SK-N-SH (cell line): ENCODE measurements around the gene THEM4. TPM values are rescaled to one million over a fixed set of nuclear protein-coding genes. Genes with fewer than 3 reads are reported as not detected.

ENCODE experiments used
- CTCF ChIA-PET: fragments of 300-600, 350-600 bp; formaldehyde crosslinking; extraction: SDS; loops from one replicate; lab custom pipeline; 2021; lab: Yijun Ruan, JAX
- POLR2A ChIA-PET: fragments of 350-600 bp; sonication (Branson Sonifier 250); formaldehyde crosslinking; extraction: SDS; loops from one replicate; lab custom pipeline; 2020; ENCODE audit warnings: antibody characterized with exemption, inconsistent platforms; lab: Yijun Ruan, JAX
- DNase-seq: peaks from one replicate; pipeline ENCODE4 v3.0.0; 2012
- H2AFZ ChIP-seq: fragments of 200-600 bp; sonication (generic); 2 replicates; pipeline ENCODE4 v1.8.1; 2016; ENCODE audit warnings: antibody characterized with exemption, mild to moderate bottlenecking, low read depth
- H3F3A ChIP-seq: fragments of 200-600 bp; sonication (generic); replicated peaks from 2 replicates; pipeline ENCODE3; 2016; ENCODE audit warnings: antibody characterized with exemption, mild to moderate bottlenecking; ENCODE audit not compliant: insufficient read depth
- H3K27ac ChIP-seq, 2 experiments: fragments of 200-500 bp in 1 of 2; fragments of 200-600 bp in 1 of 2; sonication (Bioruptor generic) in 1 of 2; sonication (generic), shearing (Covaris generic) in 1 of 2; 2 replicates each; pipeline versions ENCODE4 v1.5.1 to v1.6.1; 2014 to 2016; ENCODE audit warnings: low read depth in 2 of 2, inconsistent platforms in 1 of 2, low read length in 1 of 2, mild to moderate bottlenecking in 1 of 2, mixed read lengths in 1 of 2
- H3K27me3 ChIP-seq: fragments of 200-600 bp; sonication (generic), shearing (Covaris generic); 2 replicates; pipeline ENCODE4 v1.6.1; 2016; ENCODE audit warnings: mixed run types; ENCODE audit not compliant: insufficient read depth
- H3K36me3 ChIP-seq, 2 experiments: fragments of 200-500 bp in 1 of 2; fragments of 200-600 bp in 1 of 2; sonication (Bioruptor generic) in 1 of 2; sonication (generic) in 1 of 2; replicated peaks in 1 of 2; 2 replicates each; pipeline versions ENCODE3 to v1.5.1; 2014 to 2016; ENCODE audit warnings: low read length in 1 of 2, mild to moderate bottlenecking in 1 of 2; ENCODE audit not compliant: insufficient read depth in 2 of 2, control insufficient read depth in 1 of 2
- H3K4me1 ChIP-seq, 2 experiments: fragments of 200-500 bp in 1 of 2; fragments of 200-600 bp in 1 of 2; sonication (Bioruptor generic) in 1 of 2; sonication (generic), shearing (Covaris generic) in 1 of 2; 2 replicates each; pipeline versions ENCODE4 v1.5.1 to v1.6.1; 2014 to 2016; ENCODE audit warnings: low read depth in 1 of 2, low read length in 1 of 2, mixed run types in 1 of 2; ENCODE audit not compliant: insufficient read depth in 2 of 2, control insufficient read depth in 1 of 2
- H3K4me2 ChIP-seq: fragments of 200-600 bp; sonication (generic), shearing (Covaris generic); 2 replicates; pipeline ENCODE4 v1.6.1; 2017; ENCODE audit warnings: mixed run types
- H3K4me3 ChIP-seq, 2 experiments: fragments of 200-500 bp in 1 of 2; fragments of 200-600 bp in 1 of 2; sonication (Bioruptor generic) in 1 of 2; sonication (generic), shearing (Covaris generic) in 1 of 2; 2 replicates each; pipeline versions ENCODE4 v1.5.1 to v1.8.1; 2014 to 2016; ENCODE audit warnings: low read depth in 2 of 2, inconsistent platforms in 1 of 2, low read length in 1 of 2, mild to moderate bottlenecking in 1 of 2, mixed read lengths in 1 of 2, moderate library complexity in 1 of 2
- H3K79me2 ChIP-seq: fragments of 200-600 bp; sonication (generic); 2 replicates; pipeline ENCODE4 v1.8.1; 2017; ENCODE audit warnings: mild to moderate bottlenecking; ENCODE audit not compliant: insufficient read depth
- H3K9ac ChIP-seq: fragments of 200-600 bp; sonication (generic); 2 replicates; pipeline ENCODE4 v1.6.1; 2017; ENCODE audit warnings: mixed run types
- H3K9me2 ChIP-seq: fragments of 200-600 bp; sonication (generic); 2 replicates; pipeline ENCODE4 v1.6.1; 2017; ENCODE audit warnings: mixed run types
- H3K9me3 ChIP-seq: fragments of 200-600 bp; sonication (generic); 2 replicates; pipeline ENCODE4 v1.6.1; 2017; ENCODE audit warnings: mixed run types, mild to moderate bottlenecking, moderate library complexity
- H4K20me1 ChIP-seq: fragments of 200-600 bp; sonication (generic); 2 replicates; pipeline ENCODE4 v1.6.1; 2017; ENCODE audit warnings: mild to moderate bottlenecking, mixed run types; ENCODE audit not compliant: insufficient read depth
- CHD2 ChIP-seq: fragments of 150-350 bp; IDR thresholded peaks from 2 replicates; pipeline ENCODE4 v1.6.1; 2018; ENCODE audit warnings: low read length; ENCODE audit not compliant: partially characterized antibody
- ELF1 ChIP-seq: IDR thresholded peaks from 2 replicates; pipeline ENCODE4 v1.4.0; 2012
- EP300 ChIP-seq, 2 experiments: IDR thresholded peaks; 2 replicates each; pipeline versions ENCODE4 v1.4.0 to v1.6.1; 2012; ENCODE audit warnings: borderline replicate concordance in 1 of 2, low read depth in 1 of 2, low read length in 1 of 2
- EZH2phosphoT487 ChIP-seq: fragments of 200-600 bp; sonication (generic); IDR thresholded peaks from 2 replicates; pipeline ENCODE4 v1.6.1; 2017; ENCODE audit warnings: low read depth, mixed run types, mild to moderate bottlenecking, antibody characterized with exemption, moderate library complexity, borderline replicate concordance
- FOSL2 ChIP-seq: IDR thresholded peaks from 2 replicates; pipeline ENCODE4 v1.4.0; 2012; ENCODE audit warnings: low read depth, mild to moderate bottlenecking, moderate library complexity, borderline replicate concordance
- FOXM1 ChIP-seq: IDR thresholded peaks from 2 replicates; pipeline ENCODE4 v1.4.0; 2012; ENCODE audit warnings: low read depth, mild to moderate bottlenecking
- MXI1 ChIP-seq: IDR thresholded peaks from 2 replicates; pipeline ENCODE4 v1.6.1; 2012; ENCODE audit warnings: mild to moderate bottlenecking, low read depth, low read length, improper control_type of control experiment
- NFIC ChIP-seq: IDR thresholded peaks from 2 replicates; pipeline ENCODE4 v1.4.0; 2012; ENCODE audit warnings: borderline replicate concordance
- NRF1 ChIP-seq: IDR thresholded peaks from 2 replicates; pipeline ENCODE4 v1.6.1; 2012; ENCODE audit warnings: low read depth, mild to moderate bottlenecking, low read length
- SIN3A ChIP-seq: IDR thresholded peaks from 2 replicates; pipeline ENCODE4 v1.6.1; 2012; ENCODE audit warnings: low read depth, mild to moderate bottlenecking, low read length, moderate library complexity, borderline replicate concordance
- TAF1 ChIP-seq: IDR thresholded peaks from 2 replicates; pipeline ENCODE4 v1.6.1; 2012; ENCODE audit warnings: low read depth, mild to moderate bottlenecking, low read length, moderate library complexity, borderline replicate concordance
- WGBS: methylation state at CpG from one replicate; pipeline ENCODE4 v1.1.6; 2017; ENCODE audit warnings: low lambda C conversion rate; 5-methylcytosine and 5-hydroxymethylcytosine counted together
- polyA plus RNA-seq, 3 experiments: library from polyadenylated mRNA; depleted of rRNA; stranded (reverse); fragments of >200 nt; gene quantifications; 2 replicates each; pipeline ENCODE4 v1.2.3, GENCODE V29; 2012
- TF ChIP-seq, protein P1 (sequence below): fragments of 150-350 bp; IDR thresholded peaks from 2 replicates; pipeline ENCODE4 v1.6.1; 2017; ENCODE audit warnings: antibody characterized with exemption, low read length, low read depth, borderline replicate concordance
- TF ChIP-seq, protein P2 (sequence below): IDR thresholded peaks from 2 replicates; pipeline ENCODE4 v1.4.0; 2012; ENCODE audit warnings: low read depth, borderline replicate concordance
- TF ChIP-seq, protein P3 (sequence below): IDR thresholded peaks from 2 replicates; pipeline ENCODE4 v1.6.1; 2012; ENCODE audit warnings: mild to moderate bottlenecking, low read depth, low read length, moderate library complexity
- TF ChIP-seq, protein P4 (sequence below): IDR thresholded peaks from 2 replicates; pipeline ENCODE4; 2012
- TF ChIP-seq, protein P5 (sequence below): IDR thresholded peaks from 2 replicates; pipeline ENCODE4 v1.4.0; 2012; ENCODE audit warnings: low read depth, borderline replicate concordance

THEM4 gene
- polyA plus RNA-seq, 1 of the 3 experiments (the other 2 are of a cell fraction): 10.1 TPM

DNA sequence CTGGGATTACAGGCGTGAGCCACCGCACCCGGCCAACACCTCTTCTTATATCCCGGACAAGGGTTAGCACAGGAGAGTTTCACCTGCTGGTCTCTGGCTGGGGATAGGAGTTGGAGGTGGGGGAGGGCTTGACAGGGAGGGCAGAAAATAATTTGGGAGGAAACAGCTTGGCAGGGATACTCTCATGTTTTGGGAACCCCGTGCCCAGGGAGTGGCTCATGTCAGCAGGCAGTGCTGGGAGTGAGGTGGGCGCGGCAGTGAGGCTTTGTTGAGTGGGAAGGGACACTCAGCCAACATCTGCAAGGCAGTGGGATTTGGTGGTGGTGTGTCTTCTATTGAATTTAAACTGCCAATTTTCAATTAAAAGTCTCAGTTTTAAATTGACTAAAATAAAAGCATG lies 54.7 kb downstream of the THEM4 start:
- WGBS: 86% methylated on average over 7 of the region's 7 CpGs
- Histone ChIP-seq H2AFZ (no peak overlapping the region), H4K20me1 (no peaks in the 10 kb centered on the region), H3K36me3 (no peaks in the 10 kb centered on the region), H3K27ac (no peak overlapping the region), H3F3A (no peaks in the 10 kb centered on the region), H3K4me2 (no peak overlapping the region), H3K79me2 (no peaks in the 10 kb centered on the region), H3K27me3 (peaks cover 5% of the 10 kb centered on the region; the same call in 1 of the 2 replicates), H3K9me3 (no peaks in the 10 kb centered on the region), H3K4me1 (peaks cover 0 to 22% of the 10 kb centered on the region in 2 experiments; a peak in 1 of 4 replicates), H3K4me3 (no peak overlapping the region), H3K9ac (no peak overlapping the region), H3K9me2 (no peaks in the 10 kb centered on the region)
- no peak for DNase-seq
- POLR2A ChIA-PET: no interaction called here
- TF ChIP-seq ELF1 (no peak), EP300 (IDR thresholded peaks at IDR 0.05; ENCODE audit: borderline replicate concordance in 1 of 2, low read depth in 1 of 2, low read length in 1 of 2) (no peak), EZH2phosphoT487 (no peak), TAF1 (no peak), NFIC (no peak), NRF1 (no peak), SIN3A (no peak), MXI1 (no peak)
- TF ChIP-seq, protein P1, sequence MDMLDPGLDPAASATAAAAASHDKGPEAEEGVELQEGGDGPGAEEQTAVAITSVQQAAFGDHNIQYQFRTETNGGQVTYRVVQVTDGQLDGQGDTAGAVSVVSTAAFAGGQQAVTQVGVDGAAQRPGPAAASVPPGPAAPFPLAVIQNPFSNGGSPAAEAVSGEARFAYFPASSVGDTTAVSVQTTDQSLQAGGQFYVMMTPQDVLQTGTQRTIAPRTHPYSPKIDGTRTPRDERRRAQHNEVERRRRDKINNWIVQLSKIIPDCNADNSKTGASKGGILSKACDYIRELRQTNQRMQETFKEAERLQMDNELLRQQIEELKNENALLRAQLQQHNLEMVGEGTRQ: no peak
- CTCF ChIA-PET: no interaction called here

DNA sequence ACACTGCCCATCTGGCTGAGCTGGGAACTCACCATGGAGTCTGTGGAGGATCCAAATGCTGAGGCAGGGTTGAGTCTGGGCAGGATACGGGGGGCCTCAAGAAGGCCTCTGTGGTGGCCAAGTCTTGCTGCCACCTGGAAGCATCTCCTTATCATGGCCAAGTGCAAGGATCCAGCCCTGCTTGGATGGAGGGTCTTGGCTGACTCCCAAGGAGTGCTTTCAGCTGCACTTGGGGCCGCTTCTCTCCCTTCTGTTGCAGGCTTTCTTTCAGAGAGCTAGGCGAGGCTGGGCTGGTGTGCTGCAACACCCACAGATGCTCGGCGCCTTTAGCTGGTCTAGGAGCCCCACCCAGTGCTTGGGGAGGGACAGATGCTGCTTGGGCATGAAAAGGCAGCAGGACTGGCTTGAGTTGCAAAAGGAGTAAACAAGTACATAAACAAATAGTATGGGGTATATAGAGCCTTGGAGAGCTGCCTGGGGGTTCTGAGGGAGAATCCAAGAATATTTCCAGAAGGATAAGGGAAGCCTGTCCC lies 55.8 kb downstream of the THEM4 start, which contains the start of gene THEM5:
TSS of gene THEM5 (minus strand) at position 302 of the 533 bp plus-strand sequence. CDS start at position 155, 147 bp downstream.
- POLR2A ChIA-PET: no interaction called here
- H3K4me1 ChIP-seq: peaks cover 0 to 31% of the 10 kb centered on the region in 2 experiments; a peak in 1 of 4 replicates
- CTCF ChIA-PET: interaction anchor here (0.9 to 1.2 kb wide), 2 partner anchors 17 to 148 kb away, joined by 3 to 5 read pairs; no protein-coding TSS in a partner anchor
- H3K27ac ChIP-seq: no peak within 1 kb of the TSS
- no peak within 1 kb of the TSS for H2AFZ ChIP-seq
- no peak within 1 kb of the TSS for H3K4me2 ChIP-seq
- H3K79me2 ChIP-seq: no peaks in the 10 kb centered on the region
- H3K9me3 ChIP-seq: no peaks in the 10 kb centered on the region
- H3K27me3 ChIP-seq: peaks cover 5% of the 10 kb centered on the region; the same call in 1 of the 2 replicates
- H3F3A ChIP-seq: no peaks in the 10 kb centered on the region
- no peaks in the 10 kb centered on the region for H4K20me1 ChIP-seq
- 54% methylated on average over 2 of the region's 5 CpGs for WGBS
- H3K9me2 ChIP-seq: no peaks in the 10 kb centered on the region
- H3K9ac ChIP-seq: no peak within 1 kb of the TSS
- no peak within 1 kb of the TSS for H3K4me3 ChIP-seq
- no peaks in the 10 kb centered on the region for H3K36me3 ChIP-seq
- DNase-seq: no peak
- TF ChIP-seq FOXM1 (no peak), CHD2 (no peak), FOSL2 (no peak), NRF1 (no peak), SIN3A (no peak), EZH2phosphoT487 (no peak), MXI1 (no peak)
- TF ChIP-seq, protein P2, sequence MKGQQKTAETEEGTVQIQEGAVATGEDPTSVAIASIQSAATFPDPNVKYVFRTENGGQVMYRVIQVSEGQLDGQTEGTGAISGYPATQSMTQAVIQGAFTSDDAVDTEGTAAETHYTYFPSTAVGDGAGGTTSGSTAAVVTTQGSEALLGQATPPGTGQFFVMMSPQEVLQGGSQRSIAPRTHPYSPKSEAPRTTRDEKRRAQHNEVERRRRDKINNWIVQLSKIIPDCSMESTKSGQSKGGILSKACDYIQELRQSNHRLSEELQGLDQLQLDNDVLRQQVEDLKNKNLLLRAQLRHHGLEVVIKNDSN: no peak
- TF ChIP-seq, protein P3, sequence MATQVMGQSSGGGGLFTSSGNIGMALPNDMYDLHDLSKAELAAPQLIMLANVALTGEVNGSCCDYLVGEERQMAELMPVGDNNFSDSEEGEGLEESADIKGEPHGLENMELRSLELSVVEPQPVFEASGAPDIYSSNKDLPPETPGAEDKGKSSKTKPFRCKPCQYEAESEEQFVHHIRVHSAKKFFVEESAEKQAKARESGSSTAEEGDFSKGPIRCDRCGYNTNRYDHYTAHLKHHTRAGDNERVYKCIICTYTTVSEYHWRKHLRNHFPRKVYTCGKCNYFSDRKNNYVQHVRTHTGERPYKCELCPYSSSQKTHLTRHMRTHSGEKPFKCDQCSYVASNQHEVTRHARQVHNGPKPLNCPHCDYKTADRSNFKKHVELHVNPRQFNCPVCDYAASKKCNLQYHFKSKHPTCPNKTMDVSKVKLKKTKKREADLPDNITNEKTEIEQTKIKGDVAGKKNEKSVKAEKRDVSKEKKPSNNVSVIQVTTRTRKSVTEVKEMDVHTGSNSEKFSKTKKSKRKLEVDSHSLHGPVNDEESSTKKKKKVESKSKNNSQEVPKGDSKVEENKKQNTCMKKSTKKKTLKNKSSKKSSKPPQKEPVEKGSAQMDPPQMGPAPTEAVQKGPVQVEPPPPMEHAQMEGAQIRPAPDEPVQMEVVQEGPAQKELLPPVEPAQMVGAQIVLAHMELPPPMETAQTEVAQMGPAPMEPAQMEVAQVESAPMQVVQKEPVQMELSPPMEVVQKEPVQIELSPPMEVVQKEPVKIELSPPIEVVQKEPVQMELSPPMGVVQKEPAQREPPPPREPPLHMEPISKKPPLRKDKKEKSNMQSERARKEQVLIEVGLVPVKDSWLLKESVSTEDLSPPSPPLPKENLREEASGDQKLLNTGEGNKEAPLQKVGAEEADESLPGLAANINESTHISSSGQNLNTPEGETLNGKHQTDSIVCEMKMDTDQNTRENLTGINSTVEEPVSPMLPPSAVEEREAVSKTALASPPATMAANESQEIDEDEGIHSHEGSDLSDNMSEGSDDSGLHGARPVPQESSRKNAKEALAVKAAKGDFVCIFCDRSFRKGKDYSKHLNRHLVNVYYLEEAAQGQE: no peak
- TF ChIP-seq, protein P4, sequence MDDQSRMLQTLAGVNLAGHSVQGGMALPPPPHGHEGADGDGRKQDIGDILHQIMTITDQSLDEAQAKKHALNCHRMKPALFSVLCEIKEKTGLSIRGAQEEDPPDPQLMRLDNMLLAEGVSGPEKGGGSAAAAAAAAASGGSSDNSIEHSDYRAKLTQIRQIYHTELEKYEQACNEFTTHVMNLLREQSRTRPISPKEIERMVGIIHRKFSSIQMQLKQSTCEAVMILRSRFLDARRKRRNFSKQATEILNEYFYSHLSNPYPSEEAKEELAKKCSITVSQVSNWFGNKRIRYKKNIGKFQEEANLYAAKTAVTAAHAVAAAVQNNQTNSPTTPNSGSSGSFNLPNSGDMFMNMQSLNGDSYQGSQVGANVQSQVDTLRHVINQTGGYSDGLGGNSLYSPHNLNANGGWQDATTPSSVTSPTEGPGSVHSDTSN: no peak
- TF ChIP-seq, protein P5, sequence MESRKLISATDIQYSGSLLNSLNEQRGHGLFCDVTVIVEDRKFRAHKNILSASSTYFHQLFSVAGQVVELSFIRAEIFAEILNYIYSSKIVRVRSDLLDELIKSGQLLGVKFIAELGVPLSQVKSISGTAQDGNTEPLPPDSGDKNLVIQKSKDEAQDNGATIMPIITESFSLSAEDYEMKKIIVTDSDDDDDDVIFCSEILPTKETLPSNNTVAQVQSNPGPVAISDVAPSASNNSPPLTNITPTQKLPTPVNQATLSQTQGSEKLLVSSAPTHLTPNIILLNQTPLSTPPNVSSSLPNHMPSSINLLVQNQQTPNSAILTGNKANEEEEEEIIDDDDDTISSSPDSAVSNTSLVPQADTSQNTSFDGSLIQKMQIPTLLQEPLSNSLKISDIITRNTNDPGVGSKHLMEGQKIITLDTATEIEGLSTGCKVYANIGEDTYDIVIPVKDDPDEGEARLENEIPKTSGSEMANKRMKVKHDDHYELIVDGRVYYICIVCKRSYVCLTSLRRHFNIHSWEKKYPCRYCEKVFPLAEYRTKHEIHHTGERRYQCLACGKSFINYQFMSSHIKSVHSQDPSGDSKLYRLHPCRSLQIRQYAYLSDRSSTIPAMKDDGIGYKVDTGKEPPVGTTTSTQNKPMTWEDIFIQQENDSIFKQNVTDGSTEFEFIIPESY: no peak
- TF ChIP-seq, protein P1: no peak
